Measurements from ENCODE around the gene BRIP1.

- TF ChIP-seq CTCF (conservative IDR thresholded peaks at IDR 0.05 in 1 of 2, IDR thresholded peaks at IDR 0.05 in 1 of 2; ENCODE audit: low read depth in 1 of 2, low read length in 2 of 2) (no peak), EZH2 (IDR thresholded peaks at IDR 0.05; ENCODE audit: low read length, missing control alignments) (no peak)
Measured at GRCh38 chr17:61849674-61850073, 13.7 kb downstream of the BRIP1 start.
